ENCODE measurements around the gene ZPR1. TPM values are rescaled to one million over a fixed set of nuclear protein-coding genes. Genes with fewer than 3 reads are reported as not detected.

Gene ZPR1
- polyA plus RNA-seq, 1 donor from 2014 or later: 34.5 TPM

DNA sequence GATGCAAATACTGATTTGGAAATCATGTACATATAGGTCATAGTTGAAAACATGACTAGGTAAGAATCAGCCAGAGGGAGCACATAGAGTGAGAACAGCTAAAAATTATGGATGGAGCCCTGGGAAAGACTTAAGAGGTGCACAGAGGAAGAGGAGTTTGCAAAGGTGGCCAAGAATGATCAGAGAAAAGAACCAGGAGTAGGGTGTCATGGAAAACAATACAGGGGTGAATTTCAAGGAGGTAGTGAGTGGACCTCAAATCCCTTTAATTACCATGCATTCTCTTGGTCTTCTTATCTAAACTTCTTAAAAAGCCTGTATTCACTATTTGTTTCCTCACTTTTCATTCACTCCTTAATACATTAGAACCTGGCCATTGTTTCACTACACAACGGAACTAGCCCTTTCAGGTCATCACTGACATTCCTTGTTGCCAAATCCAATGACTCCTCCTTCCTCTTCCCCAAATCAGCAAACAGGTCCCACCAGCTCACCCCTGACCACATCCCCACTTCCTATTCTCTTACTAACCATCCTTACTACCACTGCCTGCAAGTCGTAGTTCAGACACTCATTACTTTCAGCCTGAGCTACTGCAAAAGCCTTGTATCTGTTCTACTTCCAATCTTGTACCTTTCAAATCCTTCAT, 37.6 kb downstream of the ZPR1 start:
- no peaks in the 10 kb centered on the region for H3F3A ChIP-seq (ENCODE audit: insufficient read depth, low read length, poor library complexity, severe bottlenecking)
- TF ChIP-seq EP300 (conservative IDR thresholded peaks at IDR 0.05; ENCODE audit: poor library complexity, severe bottlenecking): no peak
- TF ChIP-seq, protein P1, sequence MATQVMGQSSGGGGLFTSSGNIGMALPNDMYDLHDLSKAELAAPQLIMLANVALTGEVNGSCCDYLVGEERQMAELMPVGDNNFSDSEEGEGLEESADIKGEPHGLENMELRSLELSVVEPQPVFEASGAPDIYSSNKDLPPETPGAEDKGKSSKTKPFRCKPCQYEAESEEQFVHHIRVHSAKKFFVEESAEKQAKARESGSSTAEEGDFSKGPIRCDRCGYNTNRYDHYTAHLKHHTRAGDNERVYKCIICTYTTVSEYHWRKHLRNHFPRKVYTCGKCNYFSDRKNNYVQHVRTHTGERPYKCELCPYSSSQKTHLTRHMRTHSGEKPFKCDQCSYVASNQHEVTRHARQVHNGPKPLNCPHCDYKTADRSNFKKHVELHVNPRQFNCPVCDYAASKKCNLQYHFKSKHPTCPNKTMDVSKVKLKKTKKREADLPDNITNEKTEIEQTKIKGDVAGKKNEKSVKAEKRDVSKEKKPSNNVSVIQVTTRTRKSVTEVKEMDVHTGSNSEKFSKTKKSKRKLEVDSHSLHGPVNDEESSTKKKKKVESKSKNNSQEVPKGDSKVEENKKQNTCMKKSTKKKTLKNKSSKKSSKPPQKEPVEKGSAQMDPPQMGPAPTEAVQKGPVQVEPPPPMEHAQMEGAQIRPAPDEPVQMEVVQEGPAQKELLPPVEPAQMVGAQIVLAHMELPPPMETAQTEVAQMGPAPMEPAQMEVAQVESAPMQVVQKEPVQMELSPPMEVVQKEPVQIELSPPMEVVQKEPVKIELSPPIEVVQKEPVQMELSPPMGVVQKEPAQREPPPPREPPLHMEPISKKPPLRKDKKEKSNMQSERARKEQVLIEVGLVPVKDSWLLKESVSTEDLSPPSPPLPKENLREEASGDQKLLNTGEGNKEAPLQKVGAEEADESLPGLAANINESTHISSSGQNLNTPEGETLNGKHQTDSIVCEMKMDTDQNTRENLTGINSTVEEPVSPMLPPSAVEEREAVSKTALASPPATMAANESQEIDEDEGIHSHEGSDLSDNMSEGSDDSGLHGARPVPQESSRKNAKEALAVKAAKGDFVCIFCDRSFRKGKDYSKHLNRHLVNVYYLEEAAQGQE (IDR thresholded peaks at IDR 0.05; ENCODE audit: borderline replicate concordance): no peak
- TF ChIP-seq EZH2 (IDR thresholded peaks at IDR 0.05; ENCODE audit: borderline replicate concordance, insufficient read depth, low read length, poor library complexity, severe bottlenecking): no peak
- no peak for TF ChIP-seq RAD21 (conservative IDR thresholded peaks at IDR 0.05)
- TF ChIP-seq, protein P2, sequence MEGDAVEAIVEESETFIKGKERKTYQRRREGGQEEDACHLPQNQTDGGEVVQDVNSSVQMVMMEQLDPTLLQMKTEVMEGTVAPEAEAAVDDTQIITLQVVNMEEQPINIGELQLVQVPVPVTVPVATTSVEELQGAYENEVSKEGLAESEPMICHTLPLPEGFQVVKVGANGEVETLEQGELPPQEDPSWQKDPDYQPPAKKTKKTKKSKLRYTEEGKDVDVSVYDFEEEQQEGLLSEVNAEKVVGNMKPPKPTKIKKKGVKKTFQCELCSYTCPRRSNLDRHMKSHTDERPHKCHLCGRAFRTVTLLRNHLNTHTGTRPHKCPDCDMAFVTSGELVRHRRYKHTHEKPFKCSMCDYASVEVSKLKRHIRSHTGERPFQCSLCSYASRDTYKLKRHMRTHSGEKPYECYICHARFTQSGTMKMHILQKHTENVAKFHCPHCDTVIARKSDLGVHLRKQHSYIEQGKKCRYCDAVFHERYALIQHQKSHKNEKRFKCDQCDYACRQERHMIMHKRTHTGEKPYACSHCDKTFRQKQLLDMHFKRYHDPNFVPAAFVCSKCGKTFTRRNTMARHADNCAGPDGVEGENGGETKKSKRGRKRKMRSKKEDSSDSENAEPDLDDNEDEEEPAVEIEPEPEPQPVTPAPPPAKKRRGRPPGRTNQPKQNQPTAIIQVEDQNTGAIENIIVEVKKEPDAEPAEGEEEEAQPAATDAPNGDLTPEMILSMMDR (IDR thresholded peaks at IDR 0.05; ENCODE audit: poor library complexity, severe bottlenecking): no peak
- no peak for TF ChIP-seq TAF1 (IDR thresholded peaks at IDR 0.05; ENCODE audit: low read depth)
- TF ChIP-seq SMC3 (conservative IDR thresholded peaks at IDR 0.05; ENCODE audit: poor library complexity): no peak
- TF ChIP-seq POLR2AphosphoS5 (IDR thresholded peaks at IDR 0.05): no peak
- TF ChIP-seq MXI1 (conservative IDR thresholded peaks at IDR 0.05; ENCODE audit: poor library complexity, severe bottlenecking): no peak
- no peaks in the 10 kb centered on the region for H4K20me1 ChIP-seq (ENCODE audit: insufficient read depth)
- H2AFZ ChIP-seq (ENCODE audit: low read depth, low read length): no peak overlapping the region
- H3K79me2 ChIP-seq (replicated peaks; ENCODE audit: insufficient read depth, low read length): no peaks in the 10 kb centered on the region
- H3K27ac ChIP-seq (ENCODE audit: low read length): no peak overlapping the region
- H3K4me3 ChIP-seq (ENCODE audit: low read length): no peak overlapping the region
- H3K9ac ChIP-seq (ENCODE audit: low read length): no peak overlapping the region
- H3K4me2 ChIP-seq (ENCODE audit: low read length): no peak overlapping the region
- H3K9me3 ChIP-seq (ENCODE audit: low read length): no peaks in the 10 kb centered on the region
- peaks cover 4% of the 10 kb centered on the region for H3K36me3 ChIP-seq (ENCODE audit: insufficient read depth, low read length)
- no peaks in the 10 kb centered on the region for H3K27me3 ChIP-seq (ENCODE audit: insufficient read depth, low read depth, low read length)
- H3K9me2 ChIP-seq (ENCODE audit: insufficient read depth, low read length): no peaks in the 10 kb centered on the region

DNA sequence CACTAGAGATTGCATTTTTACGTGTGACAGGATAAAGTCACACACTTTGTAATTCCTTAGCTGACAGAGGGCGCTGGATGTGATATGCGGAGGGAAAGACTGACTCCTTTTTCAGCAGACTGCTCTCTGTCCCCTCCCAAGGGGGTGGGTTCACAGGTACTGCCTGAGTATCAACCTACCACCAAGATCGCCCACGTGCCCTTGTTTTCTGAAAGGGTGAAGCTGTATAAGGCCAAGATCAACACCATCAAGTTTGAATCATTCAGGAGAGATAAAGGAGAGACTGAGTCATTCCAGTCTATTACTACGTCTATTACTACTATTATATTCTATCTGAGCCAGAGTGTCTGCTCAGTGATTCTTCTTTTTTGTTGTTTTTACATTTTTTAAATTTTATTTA, 45.7 kb downstream of the ZPR1 start:
- Histone ChIP-seq H3K9ac (ENCODE audit: low read length) (no peak overlapping the region), H2AFZ (ENCODE audit: low read depth, low read length) (no peak overlapping the region), H3K9me3 (ENCODE audit: low read length) (no peaks in the 10 kb centered on the region), H3F3A (ENCODE audit: insufficient read depth, low read length, poor library complexity, severe bottlenecking) (no peaks in the 10 kb centered on the region), H3K27me3 (ENCODE audit: insufficient read depth, low read depth, low read length) (no peaks in the 10 kb centered on the region), H3K4me2 (ENCODE audit: low read length) (no peak overlapping the region), H4K20me1 (ENCODE audit: insufficient read depth) (no peaks in the 10 kb centered on the region), H3K36me3 (ENCODE audit: insufficient read depth, low read length) (no peaks in the 10 kb centered on the region), H3K27ac (ENCODE audit: low read length) (no peak overlapping the region), H3K9me2 (ENCODE audit: insufficient read depth, low read length) (no peaks in the 10 kb centered on the region), H3K79me2 (replicated peaks; ENCODE audit: insufficient read depth, low read length) (no peaks in the 10 kb centered on the region), H3K4me3 (ENCODE audit: low read length) (no peak overlapping the region)
- TF ChIP-seq, protein P2 (IDR thresholded peaks at IDR 0.05; ENCODE audit: poor library complexity, severe bottlenecking): no peak
- TF ChIP-seq POLR2AphosphoS5 (IDR thresholded peaks at IDR 0.05): no peak
- TF ChIP-seq, protein P1 (IDR thresholded peaks at IDR 0.05; ENCODE audit: borderline replicate concordance): no peak
- TF ChIP-seq MXI1 (conservative IDR thresholded peaks at IDR 0.05; ENCODE audit: poor library complexity, severe bottlenecking): no peak
- no peak for TF ChIP-seq SMC3 (conservative IDR thresholded peaks at IDR 0.05; ENCODE audit: poor library complexity)
- no peak for TF ChIP-seq RAD21 (conservative IDR thresholded peaks at IDR 0.05)
- TF ChIP-seq EP300 (conservative IDR thresholded peaks at IDR 0.05; ENCODE audit: poor library complexity, severe bottlenecking): no peak
- TF ChIP-seq EZH2 (IDR thresholded peaks at IDR 0.05; ENCODE audit: borderline replicate concordance, insufficient read depth, low read length, poor library complexity, severe bottlenecking): no peak
- TF ChIP-seq TAF1 (IDR thresholded peaks at IDR 0.05; ENCODE audit: low read depth): no peak
